Kidney (tissue), 14 donors: ENCODE results near the gene RALGDS. TPM values are rescaled to one million over a fixed set of nuclear protein-coding genes. Genes with fewer than 3 reads are reported as not detected.
A peak's percentile ranks its signal among the peaks of the same experiment; 100 is the strongest.

Experiments
- DNase-seq, 5 donors: peaks; one replicate each; pipeline ENCODE4 v3.0.0-alpha.2; 2013 to 2020
- FAIRE-seq: peaks from 2 replicates; lab custom pipeline; 2012; peaks lifted over from hg19 to GRCh38; lab: Jason Lieb, UNC
- H3K27ac ChIP-seq, 2 donors: one replicate each; pipeline ENCODE4 v1.7.0; 2013; ENCODE audit warnings: low read depth in 2 of 2, low read length in 2 of 2, inconsistent platforms in 1 of 2
- H3K27me3 ChIP-seq: one replicate; pipeline ENCODE4 v1.7.1; 2013; ENCODE audit warnings: low read length, inconsistent platforms; ENCODE audit not compliant: control insufficient read depth, insufficient read depth
- H3K36me3 ChIP-seq, 3 donors: one replicate each; pipeline versions ENCODE4 v1.7.0 to v1.7.1; 2013; ENCODE audit warnings: low read length in 3 of 3, control low read depth in 1 of 3, inconsistent platforms in 1 of 3; ENCODE audit not compliant: insufficient read depth in 3 of 3, control insufficient read depth in 2 of 3
- H3K4me1 ChIP-seq, 3 donors: one replicate each; pipeline versions ENCODE4 v1.7.0 to v1.7.1; 2013; ENCODE audit warnings: low read length in 3 of 3, inconsistent platforms in 1 of 3, low read depth in 1 of 3; ENCODE audit not compliant: control insufficient read depth in 2 of 3, insufficient read depth in 2 of 3
- H3K4me3 ChIP-seq, 3 donors: one replicate each; pipeline versions ENCODE4 v1.7.0 to v1.8.1; 2013; ENCODE audit warnings: low read length in 3 of 3, control low read depth in 1 of 3, inconsistent platforms in 1 of 3
- H3K9ac ChIP-seq, 3 donors: one replicate each; pipeline versions ENCODE4 v1.7.0 to v1.7.1; 2013; ENCODE audit warnings: low read length in 3 of 3, control low read depth in 1 of 3, inconsistent platforms in 1 of 3
- H3K9me3 ChIP-seq, 3 donors: one replicate each; pipeline versions ENCODE4 v1.7.0 to v1.7.1; 2013; ENCODE audit warnings: low read length in 3 of 3, control low read depth in 1 of 3, inconsistent platforms in 1 of 3; ENCODE audit not compliant: control insufficient read depth in 2 of 3, insufficient read depth in 1 of 3
- CTCF ChIP-seq: IDR thresholded peaks from 3 replicates; pipeline ENCODE4 v1.5.1; 2012; ENCODE audit warnings: mild to moderate bottlenecking, moderate library complexity, borderline replicate concordance; ENCODE audit not compliant: insufficient read depth; ENCODE audit errors: extremely low read depth
- intact Hi-C: fragments of 100-400 bp; cut with DNase I; formaldehyde crosslinking; loops from one replicate; pipeline ENCODE4 v1.11.1; 2022
- polyA plus RNA-seq: library from polyadenylated mRNA; stranded (reverse); fragments of 350-450 nt; fragmentation: Illumina TruSeq; extraction: RNeasy Lipid Tissue Mini Kit (QIAGEN cat#74804); gene quantifications from one replicate; pipeline ENCODE4 v1.2.3, GENCODE V29; 2014; ENCODE audit warnings: low read depth, low replicate concordance; ENCODE audit not compliant: insufficient read depth
- total RNA-seq: library from RNA; stranded (reverse); fragmentation: NEBNext Ultra II Directional; extraction: Animal tissue kit (Norgen Biotek cat#: 25700); gene quantifications from one replicate; pipeline ENCODE4 v1.2.1, GENCODE V29; 2021
- donor health status: control.
- donor health status: control.
- donor health status: control.
- donor health status: control.
- donor health status: control.
- donor health status: DM: yes; HTN: yes; CAD: no.
- donor health status: Normal renal cell carcinoma (clear cell type).

The RALGDS gene
- total and polyA plus RNA-seq, 2 donors from 2014 or later, result 13.0 to 43.3 TPM

GRCh38 chr9:133131506-133131905, 10.5 kb upstream of the RALGDS start:
- no peak overlapping the region for H3K27ac ChIP-seq
- no peak for TF ChIP-seq CTCF
- H3K4me3 ChIP-seq, result no peak overlapping the region
- H3K9me3 ChIP-seq, result no peaks in the 10 kb centered on the region
- FAIRE-seq, result no peak
- peaks cover 0 to 35% (median 28%) of the 10 kb centered on the region in 3 donors for H3K4me1 ChIP-seq
- H3K27me3 ChIP-seq, result no peaks in the 10 kb centered on the region
- H3K36me3 ChIP-seq, result no peaks in the 10 kb centered on the region
- intact Hi-C loops, result no loop called here
- no peak overlapping the region for H3K9ac ChIP-seq
- no peak for DNase-seq

GRCh38 chr9:133130685-133131244, 9.7 kb upstream of the RALGDS start:
- Histone ChIP-seq H3K4me1 (peaks cover 0 to 38% (median 29%) of the 10 kb centered on the region in 3 donors), H3K36me3 (no peaks in the 10 kb centered on the region), H3K9me3 (no peaks in the 10 kb centered on the region), H3K27ac (no peak overlapping the region), H3K4me3 (no peak overlapping the region), H3K9ac (no peak overlapping the region), H3K27me3 (no peaks in the 10 kb centered on the region)
- peak in 1 of 5 donors; percentile 78 for DNase-seq
- FAIRE-seq, result no peak
- intact Hi-C loops, result no loop called here
- TF ChIP-seq CTCF, result no peak

GRCh38 chr9:133129001-133129795, 8.2 kb upstream of the RALGDS start:
- H3K27me3 ChIP-seq, result no peaks in the 10 kb centered on the region
- intact Hi-C loops, result no loop called here

More at GRCh38 chr9:133129001-133129795, 8.2 kb upstream of the RALGDS start:
- Histone ChIP-seq H3K4me3 (no peak overlapping the region), H3K4me1 (peaks cover 0 to 28% (median 13%) of the 10 kb centered on the region in 3 donors), H3K9me3 (no peaks in the 10 kb centered on the region), H3K27ac (no peak overlapping the region), H3K36me3 (no peaks in the 10 kb centered on the region), H3K9ac (no peak overlapping the region)
- FAIRE-seq (no peak), DNase-seq (peak in 1 of 5 donors; percentile 83)
- TF ChIP-seq CTCF, result no peak
